Breast epithelium (tissue), 3 donors: Measurements from ENCODE around the gene IQSEC3.

Experiments
- POLR2AphosphoS5 ChIP-seq, 3 donors: sonication (generic); formaldehyde crosslinking; IDR thresholded peaks; one replicate each; pipeline ENCODE4 v1.6.1; 2017; ENCODE audit warnings: antibody characterized with exemption in 3 of 3
- TF ChIP-seq, protein P1 (sequence below), 3 donors: fragments of 450-650 bp; IDR thresholded peaks; one replicate each; pipeline ENCODE4 v1.5.1; 2016 to 2017; ENCODE audit warnings: antibody characterized with exemption in 3 of 3, mild to moderate bottlenecking in 3 of 3, moderate library complexity in 3 of 3

DNA sequence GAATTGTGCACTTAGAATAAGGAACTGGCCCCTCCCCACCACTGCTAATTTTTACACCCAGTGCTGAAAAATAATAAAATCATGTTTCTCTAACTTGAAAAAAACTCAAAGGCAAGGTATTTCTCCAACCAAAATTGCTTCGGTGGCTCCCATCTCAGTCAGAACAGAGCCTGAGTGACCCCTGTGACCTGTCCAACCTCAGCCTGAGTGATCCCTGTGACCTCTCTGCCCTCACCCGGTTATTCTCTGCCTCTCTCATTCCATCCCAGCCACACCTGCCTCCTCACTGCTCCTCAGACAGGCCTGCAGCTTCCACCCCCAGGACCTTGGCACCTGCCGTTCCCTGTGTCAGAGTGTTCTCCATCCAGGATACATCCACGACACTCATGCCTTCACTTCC is 142.2 kb downstream of the IQSEC3 start:
- TF ChIP-seq, protein P1, sequence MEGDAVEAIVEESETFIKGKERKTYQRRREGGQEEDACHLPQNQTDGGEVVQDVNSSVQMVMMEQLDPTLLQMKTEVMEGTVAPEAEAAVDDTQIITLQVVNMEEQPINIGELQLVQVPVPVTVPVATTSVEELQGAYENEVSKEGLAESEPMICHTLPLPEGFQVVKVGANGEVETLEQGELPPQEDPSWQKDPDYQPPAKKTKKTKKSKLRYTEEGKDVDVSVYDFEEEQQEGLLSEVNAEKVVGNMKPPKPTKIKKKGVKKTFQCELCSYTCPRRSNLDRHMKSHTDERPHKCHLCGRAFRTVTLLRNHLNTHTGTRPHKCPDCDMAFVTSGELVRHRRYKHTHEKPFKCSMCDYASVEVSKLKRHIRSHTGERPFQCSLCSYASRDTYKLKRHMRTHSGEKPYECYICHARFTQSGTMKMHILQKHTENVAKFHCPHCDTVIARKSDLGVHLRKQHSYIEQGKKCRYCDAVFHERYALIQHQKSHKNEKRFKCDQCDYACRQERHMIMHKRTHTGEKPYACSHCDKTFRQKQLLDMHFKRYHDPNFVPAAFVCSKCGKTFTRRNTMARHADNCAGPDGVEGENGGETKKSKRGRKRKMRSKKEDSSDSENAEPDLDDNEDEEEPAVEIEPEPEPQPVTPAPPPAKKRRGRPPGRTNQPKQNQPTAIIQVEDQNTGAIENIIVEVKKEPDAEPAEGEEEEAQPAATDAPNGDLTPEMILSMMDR (IDR thresholded peaks at IDR 0.05), result no peak
- no peak for TF ChIP-seq POLR2AphosphoS5 (IDR thresholded peaks at IDR 0.05)
